GM18858 (cell line): Measurements from ENCODE around the gene DNAH11.

Experiments
- ATAC-seq: cut with Tn5 transposase; IDR thresholded peaks from one replicate; pipeline ENCODE4 v1.9.1; 2021; ENCODE audit not compliant: unreplicated experiment

Gene DNAH11

DNA sequence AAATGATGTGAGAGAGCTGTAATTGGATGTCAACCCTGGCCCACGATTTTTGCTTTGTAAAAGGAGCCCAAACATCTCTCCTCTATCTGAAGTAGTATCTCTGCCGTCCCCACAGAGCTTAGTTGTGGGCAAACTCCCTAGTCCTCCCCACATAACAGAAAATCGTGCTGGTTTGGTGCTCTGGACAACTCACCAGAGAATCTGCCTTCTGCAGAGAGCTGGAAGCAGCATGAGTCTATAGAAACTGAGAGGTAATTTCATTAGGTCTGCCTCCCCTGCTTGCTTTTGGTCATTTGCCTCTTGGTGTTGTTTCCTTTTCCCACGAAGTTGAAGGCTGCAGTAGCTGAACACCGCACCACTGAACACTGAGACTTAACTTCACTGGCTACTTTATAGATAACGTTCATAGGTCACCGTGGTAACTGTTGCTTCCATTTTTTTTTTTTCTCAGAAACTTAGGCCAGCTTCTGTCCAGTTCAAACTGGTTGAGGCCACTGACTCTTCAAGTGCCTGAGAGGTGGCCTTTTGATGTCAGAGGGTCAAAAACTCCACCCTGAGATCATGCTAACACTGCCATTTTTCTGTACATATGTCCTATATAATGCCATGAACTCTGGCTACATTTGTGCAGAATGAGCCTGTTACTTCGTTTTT lies 406.2 kb downstream of the DNAH11 start:
- no peak for ATAC-seq
